GM19467 (cell line): ENCODE data around the gene AMPD3.
A peak's percentile ranks its signal among the peaks of the same experiment; 100 is the strongest.

Experiments
- ATAC-seq: cut with Tn5 transposase; IDR thresholded peaks from one replicate; pipeline ENCODE4 v1.9.1; 2021; ENCODE audit warnings: mild to moderate bottlenecking, moderate library complexity; ENCODE audit not compliant: unreplicated experiment

AMPD3 gene

DNA sequence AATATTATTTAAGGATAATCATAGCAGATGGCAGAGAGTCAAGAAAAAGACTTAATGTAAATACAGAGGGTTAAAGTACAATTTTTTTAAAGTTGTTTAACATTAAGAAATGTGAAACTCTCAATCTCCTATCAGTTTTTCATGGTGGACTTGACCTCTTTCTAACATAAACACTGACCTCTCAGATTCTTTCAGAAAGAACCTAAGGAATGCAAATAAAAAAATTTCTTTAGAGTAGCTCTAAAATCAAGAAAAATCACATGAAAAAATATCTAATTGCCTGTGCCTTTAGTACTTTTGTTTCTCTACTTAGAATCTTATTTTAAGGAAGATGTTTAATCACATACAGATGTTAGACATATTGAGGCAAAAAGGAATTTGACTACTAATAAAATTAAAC, 73.1 kb downstream of the AMPD3 start:
- ATAC-seq = no peak

DNA sequence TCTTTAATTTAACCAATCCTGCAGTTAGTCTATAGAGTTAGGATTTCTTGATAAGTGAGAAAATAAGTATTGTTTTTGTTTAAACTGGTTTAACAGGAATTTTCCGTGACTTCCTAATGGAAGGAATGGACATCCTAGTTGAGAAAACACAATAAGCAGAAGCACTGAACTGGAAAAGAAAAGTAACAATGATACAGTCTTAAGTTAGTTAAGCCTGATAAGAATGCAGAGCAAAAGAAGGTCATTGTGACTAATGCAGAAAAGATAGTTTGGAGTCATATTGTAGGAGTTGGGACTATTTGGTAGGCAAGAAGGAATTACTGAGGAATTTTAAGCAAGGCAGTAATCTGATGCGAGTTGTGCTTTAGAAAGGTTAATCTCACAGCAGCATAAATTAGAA, 74.2 kb downstream of the AMPD3 start:
- ATAC-seq = no peak

DNA sequence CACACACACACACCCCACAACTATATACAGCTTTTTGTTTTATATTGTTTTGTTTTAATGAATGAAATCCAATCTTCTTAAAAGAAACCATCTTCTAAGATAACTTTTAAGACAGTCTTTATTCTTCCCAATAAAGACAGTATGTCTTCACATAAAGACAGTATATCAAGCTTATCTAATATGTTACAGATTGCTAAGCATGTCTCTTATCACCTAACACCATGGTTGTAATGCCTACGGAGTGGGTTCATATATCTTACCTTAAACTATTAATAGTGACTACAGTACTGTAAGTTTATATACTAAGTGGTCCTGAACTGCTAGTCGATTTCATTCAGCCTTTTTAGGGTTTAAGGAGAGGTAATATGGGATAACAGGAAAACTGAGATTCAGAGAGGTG, 77.5 kb downstream of the AMPD3 start:
- ATAC-seq = no peak

- ATAC-seq = no peak
Observed at GRCh38 chr11:10533323-10533722, 78.3 kb downstream of the AMPD3 start.

DNA sequence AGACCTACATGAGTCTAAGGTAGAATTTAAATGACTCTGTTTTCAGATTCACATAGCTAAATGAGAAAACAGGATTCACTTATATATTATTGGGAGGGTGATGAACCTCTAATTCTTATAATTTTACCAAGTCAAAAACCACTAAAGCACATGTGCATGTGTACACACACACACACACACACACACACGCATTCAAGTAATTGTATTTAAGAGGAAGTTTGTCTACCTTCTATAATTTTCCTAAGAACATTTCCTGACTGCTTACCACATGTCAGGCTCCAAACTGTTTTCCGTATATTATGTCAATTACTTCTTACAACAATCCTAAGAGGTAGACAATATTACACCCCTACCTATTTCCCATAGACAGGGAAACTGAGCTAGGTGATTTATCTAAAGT, 79.3 kb downstream of the AMPD3 start:
- ATAC-seq = no peak

DNA sequence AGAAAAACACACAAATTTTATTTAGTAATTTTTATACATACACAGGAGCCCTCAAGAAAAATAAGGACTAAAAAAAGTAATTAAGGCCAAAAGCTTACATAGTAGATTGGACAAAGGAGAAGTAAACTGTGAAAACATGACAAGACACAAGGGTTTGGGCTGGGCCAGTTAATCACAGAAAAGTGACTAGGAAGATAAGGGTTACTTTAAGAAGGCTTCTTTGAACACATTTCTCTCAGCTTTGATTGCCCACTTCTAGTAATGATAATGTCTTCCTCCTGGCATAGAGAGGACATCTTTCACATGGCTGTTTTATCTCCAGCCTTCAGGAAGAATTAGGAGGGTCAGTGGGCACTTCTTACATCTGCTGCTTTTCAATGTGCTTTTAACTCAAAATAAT, 82.5 kb downstream of the AMPD3 start:
- ATAC-seq = no peak

- ATAC-seq = no peak
Observed at GRCh38 chr11:10538924-10539323, 83.9 kb downstream of the AMPD3 start.

DNA sequence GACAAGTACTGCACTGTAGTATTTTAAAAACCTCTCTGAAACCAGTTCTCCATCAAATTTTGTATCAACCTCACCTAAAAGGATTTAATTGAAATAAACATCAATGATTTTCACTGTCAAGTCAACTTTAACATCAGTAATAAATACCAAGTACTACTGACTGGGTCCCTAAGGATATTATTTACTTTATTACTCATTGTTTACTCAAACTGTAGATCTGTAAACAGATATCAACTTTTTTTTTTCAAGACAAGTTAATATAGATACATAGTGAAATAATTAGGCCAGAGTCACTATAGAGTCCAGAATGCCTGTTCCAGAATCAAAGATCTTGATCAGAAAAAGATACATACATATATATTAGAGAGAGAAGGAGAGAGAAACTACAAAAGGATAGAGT, 84.3 kb downstream of the AMPD3 start:
- no peak for ATAC-seq

DNA sequence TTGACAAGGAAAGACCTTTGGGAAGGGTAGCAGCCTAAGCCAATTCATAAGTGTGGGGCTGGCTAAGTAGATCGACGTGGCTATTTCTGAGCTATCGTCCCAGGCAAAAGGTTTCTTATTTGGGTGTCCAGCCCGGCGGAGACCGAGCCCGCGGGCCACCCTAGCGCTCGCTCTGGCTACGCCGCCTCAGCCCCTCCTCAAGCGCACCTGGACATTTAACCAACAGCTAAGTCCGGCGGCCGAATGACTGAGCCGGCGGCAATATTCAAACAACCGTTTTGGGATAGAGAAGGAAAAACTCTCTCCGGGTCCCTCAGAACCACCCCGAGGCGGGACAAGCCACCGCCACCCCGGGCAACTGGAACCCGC, 85.5 kb downstream of the AMPD3 start:
- ATAC-seq = peak; percentile 12

DNA sequence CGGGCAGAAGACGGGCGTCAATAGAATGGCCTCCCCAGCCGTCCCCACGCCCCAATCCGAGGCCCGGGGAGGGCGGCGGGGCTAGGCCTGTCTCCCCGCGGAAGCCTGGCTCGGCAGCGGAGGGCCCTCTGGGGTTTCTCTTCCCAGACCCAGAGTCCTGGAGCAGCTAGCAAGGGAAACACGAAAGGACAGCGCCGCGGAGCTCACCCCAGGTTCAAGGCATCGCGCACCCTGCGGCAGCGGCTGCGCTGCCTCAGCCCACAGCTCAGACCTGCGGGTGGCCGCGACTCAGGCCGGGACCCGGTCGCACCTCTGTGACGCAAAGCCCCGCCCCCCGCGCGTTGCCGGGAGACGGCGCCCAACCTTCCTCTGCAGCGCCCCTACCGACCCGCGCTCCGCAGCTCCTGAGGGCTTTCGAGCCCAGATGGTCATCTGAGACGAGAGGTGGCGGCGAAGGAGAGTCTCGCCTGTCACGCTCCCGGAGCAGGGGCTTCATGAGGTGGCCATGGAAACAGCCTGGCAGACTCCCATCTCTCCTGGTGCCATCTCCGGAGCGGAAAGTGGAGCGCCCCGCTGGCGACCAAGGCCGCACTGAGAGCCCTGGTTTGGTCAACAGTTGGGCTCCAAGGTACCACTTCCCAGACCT, 86.0 kb downstream of the AMPD3 start, which contains the start of gene RNF141:
TSS of gene RNF141 (minus strand) at position 273 of the 646 bp plus-strand sequence. CDS start 7,029 bp downstream, outside the sequence.
- peak; percentile 99 for ATAC-seq

- no peak for ATAC-seq
Observed at GRCh38 chr11:10541561-10541930, 86.5 kb downstream of the AMPD3 start.

DNA sequence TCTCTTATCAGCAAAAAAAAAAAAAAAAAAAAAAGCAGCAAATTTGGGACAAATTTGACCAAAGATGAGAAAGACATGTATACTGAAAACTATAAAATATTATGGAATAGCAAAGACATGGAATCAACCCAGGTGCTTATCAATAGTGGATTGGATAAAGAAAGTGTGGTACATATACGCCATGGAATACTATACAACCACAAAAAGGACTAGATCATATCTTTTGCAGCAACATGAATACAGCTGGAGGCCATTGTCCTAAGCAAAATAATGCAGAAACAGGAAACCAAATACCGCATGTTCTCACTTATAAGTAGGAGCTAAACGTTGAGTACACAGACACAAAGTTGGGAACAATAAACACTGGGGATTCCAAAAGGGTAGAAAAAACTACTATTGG, 87.7 kb downstream of the AMPD3 start:
- ATAC-seq = no peak

DNA sequence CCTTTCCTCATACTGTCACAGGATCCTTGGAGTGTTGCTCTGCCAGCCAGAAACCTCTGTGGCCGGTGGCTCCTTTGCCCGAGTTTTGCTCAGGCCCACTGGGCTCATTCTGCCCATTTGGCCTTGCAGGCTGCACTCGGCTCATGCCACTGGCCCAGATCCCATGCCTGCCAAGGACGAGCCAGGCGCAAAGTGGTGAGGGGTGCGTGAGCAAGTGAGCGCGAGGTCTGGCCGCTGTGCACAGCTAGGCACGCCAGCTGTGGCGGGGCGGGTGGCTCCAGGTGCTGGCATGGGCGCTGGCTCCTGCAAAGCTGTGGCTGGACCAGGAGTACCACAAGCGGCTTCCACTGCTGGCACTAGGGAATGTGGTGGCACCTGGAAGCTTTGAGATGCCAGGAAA, 88.7 kb downstream of the AMPD3 start:
- ATAC-seq = no peak

GRCh38 chr11:10544491-10545465, 89.7 kb downstream of the AMPD3 start:
- ATAC-seq = no peak

- no peak for ATAC-seq
Observed at GRCh38 chr11:10550503-10551289, 95.6 kb downstream of the AMPD3 start.

DNA sequence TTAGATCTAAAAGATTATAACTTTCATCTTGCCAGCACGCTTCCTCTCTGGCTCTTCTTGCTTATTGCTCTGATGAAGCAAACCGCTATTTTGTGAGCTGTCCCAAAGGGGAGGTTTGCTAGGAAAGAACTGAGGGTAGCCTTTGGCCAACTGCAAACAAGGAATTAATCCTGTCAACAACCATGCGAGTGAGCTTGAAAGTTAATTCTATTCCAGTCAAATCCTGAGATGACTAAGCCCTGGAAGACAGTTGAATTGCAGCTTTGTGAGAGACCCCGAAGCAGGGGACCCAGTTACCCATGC, 96.2 kb downstream of the AMPD3 start:
- no peak for ATAC-seq

DNA sequence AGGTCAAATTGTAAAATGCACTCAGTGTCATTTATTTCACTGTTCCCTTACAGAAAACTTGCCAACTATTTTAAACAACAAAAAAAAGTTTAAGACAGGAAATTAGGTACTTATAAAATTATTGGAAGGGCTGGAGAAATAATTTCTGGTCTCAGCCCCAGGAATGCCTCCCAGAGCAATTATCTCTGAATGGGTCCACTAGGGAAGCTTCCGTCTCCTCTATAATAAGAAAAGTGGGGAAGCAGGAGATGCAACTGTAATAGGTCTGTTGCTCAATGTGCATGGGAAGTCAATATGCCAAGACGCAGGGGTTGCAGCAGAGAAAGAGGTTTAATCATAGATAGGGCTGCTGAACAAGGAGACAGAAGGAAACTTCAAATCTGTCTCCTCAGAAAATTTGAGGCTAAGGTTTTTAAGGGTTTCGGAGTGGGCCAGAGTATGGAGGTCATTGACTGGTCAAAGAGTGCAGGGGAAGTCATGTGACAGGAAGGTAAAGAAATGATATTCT, 96.8 kb downstream of the AMPD3 start:
- no peak for ATAC-seq

DNA sequence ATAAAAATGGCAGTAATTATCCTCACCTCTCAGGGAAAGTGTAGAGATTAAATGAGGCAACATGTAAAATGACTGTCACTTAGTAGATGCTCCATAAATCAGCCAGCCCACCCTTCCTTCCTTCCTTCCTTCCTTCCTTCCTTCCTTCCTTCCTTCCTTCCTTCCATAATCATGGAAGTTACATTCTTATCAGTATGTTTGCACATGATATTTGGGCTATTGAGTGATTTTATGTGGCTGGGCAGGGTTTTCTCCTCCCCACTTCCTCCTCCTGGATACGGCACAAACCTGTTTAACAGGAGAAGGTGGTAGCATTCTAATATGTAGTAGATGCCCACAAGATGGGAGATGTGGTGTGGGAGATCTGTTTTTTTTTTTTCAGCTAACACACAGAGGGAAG, 101.5 kb downstream of the AMPD3 start:
- no peak for ATAC-seq
